Measurements from ENCODE around the gene NDUFAF2. TPM values are rescaled to one million over a fixed set of nuclear protein-coding genes. Genes with fewer than 3 reads are reported as not detected.

The NDUFAF2 gene
- total RNA-seq, 1 experiment from 2014 or later = 44.5 TPM

GRCh38 chr5:61081741-61082140 is 136.7 kb downstream of the NDUFAF2 start:
- Mint-ChIP-seq H3K27ac (ENCODE audit: unreplicated experiment) (no peak overlapping the region), H3K27me3 (ENCODE audit: unreplicated experiment) (no peaks in the 10 kb centered on the region), H3K36me3 (ENCODE audit: insufficient read depth, unreplicated experiment) (no peaks in the 10 kb centered on the region), H3K4me3 (ENCODE audit: low read depth, unreplicated experiment) (no peak overlapping the region), H3K4me1 (ENCODE audit: low read depth, unreplicated experiment) (no peaks in the 10 kb centered on the region), H3K9me3 (ENCODE audit: low read depth, unreplicated experiment) (peaks cover 2% of the 10 kb centered on the region)
- TF ChIP-seq CTCF (IDR thresholded peaks at IDR 0.05; ENCODE audit: unreplicated experiment) = no peak
- intact Hi-C loops (cut with micrococcal nuclease; ENCODE audit: unreplicated experiment) = no loop called here
- BruUV-seq (replicated peaks) = no TSS peak
- CTCF ChIA-PET = no interaction called here
- DNase-seq = no peak

GRCh38 chr5:61082516-61083280 is 137.7 kb downstream of the NDUFAF2 start:
- no TSS peak for BruUV-seq (replicated peaks)
- CTCF ChIA-PET = no interaction called here

GRCh38 chr5:61084658-61085057 is 139.7 kb downstream of the NDUFAF2 start:
- BruUV-seq (replicated peaks) = no TSS peak
- Mint-ChIP-seq H3K27ac (ENCODE audit: unreplicated experiment) (no peak overlapping the region), H3K4me1 (ENCODE audit: low read depth, unreplicated experiment) (no peaks in the 10 kb centered on the region), H3K36me3 (ENCODE audit: insufficient read depth, unreplicated experiment) (no peaks in the 10 kb centered on the region), H3K4me3 (ENCODE audit: low read depth, unreplicated experiment) (no peak overlapping the region), H3K27me3 (ENCODE audit: unreplicated experiment) (no peaks in the 10 kb centered on the region), H3K9me3 (ENCODE audit: low read depth, unreplicated experiment) (peaks cover 2% of the 10 kb centered on the region)
- intact Hi-C loops (cut with micrococcal nuclease; ENCODE audit: unreplicated experiment) = no loop called here
- CTCF ChIA-PET = no interaction called here
- no peak for DNase-seq
- TF ChIP-seq CTCF (IDR thresholded peaks at IDR 0.05; ENCODE audit: unreplicated experiment) = no peak

More at GRCh38 chr5:61082516-61083280, 137.7 kb downstream of the NDUFAF2 start:
- TF ChIP-seq CTCF (IDR thresholded peaks at IDR 0.05; ENCODE audit: unreplicated experiment) = no peak
- H3K4me3 Mint-ChIP-seq (ENCODE audit: low read depth, unreplicated experiment) = no peak overlapping the region
- H3K27ac Mint-ChIP-seq (ENCODE audit: unreplicated experiment) = no peak overlapping the region
- H3K9me3 Mint-ChIP-seq (ENCODE audit: low read depth, unreplicated experiment) = peaks cover 2% of the 10 kb centered on the region
- intact Hi-C loops (cut with micrococcal nuclease; ENCODE audit: unreplicated experiment) = no loop called here
- DNase-seq = no peak
- H3K36me3 Mint-ChIP-seq (ENCODE audit: insufficient read depth, unreplicated experiment) = no peaks in the 10 kb centered on the region
- no peaks in the 10 kb centered on the region for H3K27me3 Mint-ChIP-seq (ENCODE audit: unreplicated experiment)
- no peaks in the 10 kb centered on the region for H3K4me1 Mint-ChIP-seq (ENCODE audit: low read depth, unreplicated experiment)

GRCh38 chr5:61085885-61086284 is 140.9 kb downstream of the NDUFAF2 start:
- no TSS peak for BruUV-seq (replicated peaks)
- CTCF ChIA-PET = no interaction called here
- intact Hi-C loops (cut with micrococcal nuclease; ENCODE audit: unreplicated experiment) = no loop called here

More at GRCh38 chr5:61085885-61086284, 140.9 kb downstream of the NDUFAF2 start:
- H3K9me3 Mint-ChIP-seq (ENCODE audit: low read depth, unreplicated experiment) = peaks cover 2% of the 10 kb centered on the region
- no peaks in the 10 kb centered on the region for H3K27me3 Mint-ChIP-seq (ENCODE audit: unreplicated experiment)
- no peaks in the 10 kb centered on the region for H3K4me1 Mint-ChIP-seq (ENCODE audit: low read depth, unreplicated experiment)
- no peak for TF ChIP-seq CTCF (IDR thresholded peaks at IDR 0.05; ENCODE audit: unreplicated experiment)
- DNase-seq = no peak
- H3K36me3 Mint-ChIP-seq (ENCODE audit: insufficient read depth, unreplicated experiment) = no peaks in the 10 kb centered on the region
- H3K27ac Mint-ChIP-seq (ENCODE audit: unreplicated experiment) = no peak overlapping the region
- H3K4me3 Mint-ChIP-seq (ENCODE audit: low read depth, unreplicated experiment) = no peak overlapping the region

All from Calu3 (cell line).